Peyer's patch (tissue), 4 donors: ENCODE data around the gene SAMD4B. TPM values are rescaled to one million over a fixed set of nuclear protein-coding genes. Genes with fewer than 3 reads are reported as not detected.

Experiments
- DNase-seq, 3 donors: peaks; one replicate each; pipeline ENCODE4 v3.0.0-alpha.2; 2017 to 2019
- H3K27ac ChIP-seq, 4 donors: fragments of 200-600 bp; sonication (generic); one replicate each; pipeline ENCODE4 v1.5.1; 2016 to 2019
- H3K27me3 ChIP-seq, 2 donors: fragments of 200-600 bp; sonication (generic); one replicate each; pipeline ENCODE4 v1.5.1; 2019
- H3K36me3 ChIP-seq, 3 donors: fragments of 200-600 bp; sonication (generic); one replicate each; pipeline ENCODE4 v1.5.1; 2016 to 2019
- H3K4me1 ChIP-seq, 4 donors: fragments of 200-600 bp; sonication (generic); one replicate each; pipeline ENCODE4 v1.5.1; 2016 to 2019
- H3K4me3 ChIP-seq, 4 donors: fragments of 200-600 bp; sonication (generic); 1 replicate in 3 of 4; 2 replicates in 1 of 4; pipeline ENCODE4 v1.5.1; 2016 to 2019; ENCODE audit warnings: mild to moderate bottlenecking in 1 of 4
- H3K9me3 ChIP-seq, 4 donors: fragments of 200-600 bp; sonication (generic); one replicate each; pipeline ENCODE4 v1.5.1; 2016 to 2019; ENCODE audit warnings: mild to moderate bottlenecking in 1 of 4
- CTCF ChIP-seq, 6 experiments: fragments of 450-650 bp in 4 of 6; fragments of 200-600 bp in 2 of 6; sonication (generic) in 1 of 6; IDR thresholded peaks; one replicate each; pipeline ENCODE4 v1.5.1; 2017 to 2019; ENCODE audit warnings: antibody characterized with exemption in 6 of 6, mild to moderate bottlenecking in 3 of 6, moderate library complexity in 1 of 6
- POLR2A ChIP-seq, 2 donors: fragments of 450-650 bp; IDR thresholded peaks; one replicate each; pipeline ENCODE4 v1.5.1; 2017; ENCODE audit warnings: antibody characterized with exemption in 2 of 2, mild to moderate bottlenecking in 2 of 2, moderate library complexity in 2 of 2
- total RNA-seq, 4 donors: library from RNA; depleted of rRNA; stranded (reverse); fragments of >200 nt; gene quantifications; one replicate each; pipeline ENCODE4 v1.1.0, GENCODE V29; 2016

SAMD4B gene
- total RNA-seq, 4 donors from 2014 or later = 69.0 to 126 (median 91.8) TPM

- H3K4me3 ChIP-seq = no peak overlapping the region
- H3K36me3 ChIP-seq = no peaks in the 10 kb centered on the region
- H3K4me1 ChIP-seq = peaks cover 0 to 18% (median 0%) of the 10 kb centered on the region in 4 donors
- H3K9me3 ChIP-seq = no peaks in the 10 kb centered on the region
- no peak overlapping the region for H3K27ac ChIP-seq
- DNase-seq = no peak
- H3K27me3 ChIP-seq = peaks cover 0 to 11% of the 10 kb centered on the region in 2 donors
- TF ChIP-seq POLR2A (IDR thresholded peaks at IDR 0.05) = no peak
- no peak for TF ChIP-seq CTCF (IDR thresholded peaks at IDR 0.05)
Observed at GRCh38 chr19:39304185-39304513, 38.1 kb upstream of the SAMD4B start.

GRCh38 chr19:39304701-39305571 is 37.3 kb upstream of the SAMD4B start:
- TF ChIP-seq CTCF (IDR thresholded peaks at IDR 0.05) (no peak), POLR2A (IDR thresholded peaks at IDR 0.05) (no peak)
- Histone ChIP-seq H3K9me3 (no peaks in the 10 kb centered on the region), H3K27me3 (peaks cover 0 to 11% of the 10 kb centered on the region in 2 donors)

DNA sequence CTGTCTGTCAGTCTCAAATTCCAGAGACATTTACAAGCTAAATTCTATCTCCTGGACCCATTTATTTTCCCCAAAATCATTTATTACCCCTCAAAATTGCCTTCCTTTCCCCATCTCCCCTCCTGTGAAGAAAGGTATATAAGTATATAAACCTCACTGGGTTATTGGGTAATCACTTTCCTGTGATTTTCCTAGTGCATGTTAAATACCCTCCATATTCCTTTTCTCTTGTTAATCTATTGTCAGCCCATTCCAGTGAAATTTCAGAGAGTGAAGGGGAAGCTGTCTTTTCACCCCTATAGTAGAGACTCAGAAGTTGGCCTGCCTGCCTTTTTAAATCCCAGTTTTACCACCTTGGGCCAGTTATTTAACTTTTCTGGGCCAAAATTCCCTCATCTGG is 36.1 kb upstream of the SAMD4B start:
- TF ChIP-seq CTCF (IDR thresholded peaks at IDR 0.05) (no peak), POLR2A (IDR thresholded peaks at IDR 0.05) (no peak)
- no peaks in the 10 kb centered on the region for H3K36me3 ChIP-seq
- no peak overlapping the region for H3K27ac ChIP-seq
- no peak overlapping the region for H3K4me3 ChIP-seq
- DNase-seq = no peak
- peaks cover 0 to 18% (median 0%) of the 10 kb centered on the region in 4 donors for H3K4me1 ChIP-seq
- H3K9me3 ChIP-seq = no peaks in the 10 kb centered on the region
- peaks cover 0 to 11% of the 10 kb centered on the region in 2 donors for H3K27me3 ChIP-seq

More at GRCh38 chr19:39304701-39305571, 37.3 kb upstream of the SAMD4B start:
- no peak overlapping the region for H3K27ac ChIP-seq
- peak in 1 of 3 donors; percentile 14 for DNase-seq
- H3K36me3 ChIP-seq = no peaks in the 10 kb centered on the region
- H3K4me3 ChIP-seq = no peak overlapping the region
- H3K4me1 ChIP-seq = peaks cover 0 to 18% (median 0%) of the 10 kb centered on the region in 4 donors

GRCh38 chr19:39307046-39307821 is 35.0 kb upstream of the SAMD4B start:
- H3K36me3 ChIP-seq = no peaks in the 10 kb centered on the region
- H3K27me3 ChIP-seq = peaks cover 0 to 11% of the 10 kb centered on the region in 2 donors
- H3K27ac ChIP-seq = no peak overlapping the region
- DNase-seq = peak in 2 of 3 donors; percentile 66 to 75
- TF ChIP-seq CTCF (IDR thresholded peaks at IDR 0.05) = no peak
- no peak for TF ChIP-seq POLR2A (IDR thresholded peaks at IDR 0.05)
- peaks cover 0 to 18% (median 0%) of the 10 kb centered on the region in 4 donors for H3K4me1 ChIP-seq
- H3K4me3 ChIP-seq = peak overlapping the region in 2 of 4 donors; percentile 18 to 23
- no peaks in the 10 kb centered on the region for H3K9me3 ChIP-seq

- H3K4me3 ChIP-seq = peak overlapping the region in 2 of 4 donors; percentile 18 to 23
- no peak overlapping the region for H3K27ac ChIP-seq
- DNase-seq = no peak
- TF ChIP-seq CTCF (IDR thresholded peaks at IDR 0.05) (no peak), POLR2A (IDR thresholded peaks at IDR 0.05) (no peak)
- H3K27me3 ChIP-seq = peaks cover 0 to 11% of the 10 kb centered on the region in 2 donors
- H3K4me1 ChIP-seq = peaks cover 0 to 18% (median 0%) of the 10 kb centered on the region in 4 donors
- H3K36me3 ChIP-seq = no peaks in the 10 kb centered on the region
- no peaks in the 10 kb centered on the region for H3K9me3 ChIP-seq
Observed at GRCh38 chr19:39307822-39308530, 34.2 kb upstream of the SAMD4B start.
